Left lung (tissue), 10 donors: Measurements from ENCODE around the gene TRIB2. TPM values are rescaled to one million over a fixed set of nuclear protein-coding genes. Genes with fewer than 3 reads are reported as not detected.

ENCODE experiments used
- ATAC-seq: fragments of 200-7000 bp; cut with Tn5 transposase; one replicate; pipeline ENCODE4 v1.9.1; 2020; ENCODE audit warnings: moderate library complexity
- DNase-seq, 4 donors: peaks; one replicate each; pipeline ENCODE4 v3.0.0-alpha.2; 2013 to 2020
- H3K27ac ChIP-seq, 2 donors: fragments of 200-600 bp; sonication (generic) in 1 of 2; one replicate each; pipeline versions ENCODE4 v1.5.0 to v1.8.0; 2020 to 2021
- H3K27me3 ChIP-seq, 2 donors: fragments of 200-600 bp; sonication (generic) in 1 of 2; one replicate each; pipeline versions ENCODE4 v1.5.0 to v1.8.0; 2020 to 2021
- H3K36me3 ChIP-seq, 2 donors: fragments of 200-600 bp; sonication (generic) in 1 of 2; one replicate each; pipeline versions ENCODE4 v1.5.0 to v1.8.0; 2020 to 2021
- H3K4me1 ChIP-seq, 2 donors: fragments of 200-600 bp; one replicate each; pipeline ENCODE4 v1.8.0; 2021
- H3K4me3 ChIP-seq, 2 donors: fragments of 200-600 bp; sonication (generic) in 1 of 2; one replicate each; pipeline versions ENCODE4 v1.5.0 to v1.8.0; 2020 to 2021; ENCODE audit warnings: mild to moderate bottlenecking in 1 of 2
- H3K9me3 ChIP-seq, 2 donors: fragments of 200-600 bp; sonication (generic) in 1 of 2; one replicate each; pipeline versions ENCODE4 v1.5.0 to v1.8.0; 2020 to 2021
- CTCF ChIP-seq, 2 donors: fragments of 200-600 bp; sonication (generic) in 1 of 2; IDR thresholded peaks; one replicate each; pipeline versions ENCODE4 v1.5.0 to v1.8.0; 2021; ENCODE audit warnings: antibody characterized with exemption in 2 of 2
- intact Hi-C, 2 donors: fragments of 100-400 bp; cut with DNase I; formaldehyde crosslinking; loops; one replicate each; pipeline versions ENCODE4 v1.11.2 to v1.14.2; 2022
- polyA plus RNA-seq, 6 donors: library from polyadenylated mRNA; unstranded; fragments of 120-200 nt; gene quantifications; one replicate each; pipeline ENCODE4 v1.2.1, GENCODE V29; 2013; ENCODE audit not compliant: insufficient read length in 6 of 6
- total RNA-seq, 2 donors: library from RNA; stranded (reverse); fragmentation: NEBNext Ultra II Directional; extraction: Animal tissue kit (Norgen Biotek cat#: 25700); gene quantifications; one replicate each; pipeline ENCODE4 v1.2.1, GENCODE V29; 2021
- donor health status: DM: no; HTN: yes; CAD: no.
- donor health status: DM: no; HTN: no; CAD: no.

TRIB2 gene
- total and polyA plus RNA-seq, 8 donors = 36.4 to 88.5 (median 76.5) TPM

- no peak overlapping the region for H3K4me3 ChIP-seq
- no peak for TF ChIP-seq CTCF (IDR thresholded peaks at IDR 0.05)
- ATAC-seq (no peak), DNase-seq (no peak)
- H3K36me3 ChIP-seq = no peaks in the 10 kb centered on the region
- peaks cover 0 to 17% of the 10 kb centered on the region in 2 donors for H3K9me3 ChIP-seq
- H3K4me1 ChIP-seq = no peaks in the 10 kb centered on the region
- no peak overlapping the region for H3K27ac ChIP-seq
- intact Hi-C loops = no loop called here
- H3K27me3 ChIP-seq = no peaks in the 10 kb centered on the region
These were observed 23.2 kb upstream of the TRIB2 start for GRCh38 chr2:12693509-12693908.

- no peak overlapping the region for H3K27ac ChIP-seq
- peaks cover 0 to 11% of the 10 kb centered on the region in 2 donors for H3K9me3 ChIP-seq
- DNase-seq = no peak
- no peaks in the 10 kb centered on the region for H3K4me1 ChIP-seq
- intact Hi-C loops = no loop called here
- no peak overlapping the region for H3K4me3 ChIP-seq
- TF ChIP-seq CTCF (IDR thresholded peaks at IDR 0.05) = no peak
- no peaks in the 10 kb centered on the region for H3K27me3 ChIP-seq
- ATAC-seq = no peak
- H3K36me3 ChIP-seq = no peaks in the 10 kb centered on the region
These were observed 21.6 kb upstream of the TRIB2 start for GRCh38 chr2:12694990-12695774.

GRCh38 chr2:12697617-12698016 lies 19.1 kb upstream of the TRIB2 start:
- no peaks in the 10 kb centered on the region for H3K36me3 ChIP-seq
- TF ChIP-seq CTCF (IDR thresholded peaks at IDR 0.05) = no peak
- no peak for DNase-seq
- peaks cover 0 to 2% of the 10 kb centered on the region in 2 donors for H3K9me3 ChIP-seq
- intact Hi-C loops = no loop called here
- no peak overlapping the region for H3K4me3 ChIP-seq
- no peaks in the 10 kb centered on the region for H3K27me3 ChIP-seq
- ATAC-seq = no peak
- H3K4me1 ChIP-seq = peaks cover 0 to 3% of the 10 kb centered on the region in 2 donors
- H3K27ac ChIP-seq = no peak overlapping the region

GRCh38 chr2:12700989-12701388 lies 15.7 kb upstream of the TRIB2 start:
- no peaks in the 10 kb centered on the region for H3K36me3 ChIP-seq
- peaks cover 0 to 5% of the 10 kb centered on the region in 2 donors for H3K9me3 ChIP-seq
- peaks cover 0 to 3% of the 10 kb centered on the region in 2 donors for H3K4me1 ChIP-seq
- ATAC-seq (no peak), DNase-seq (no peak)
- H3K27me3 ChIP-seq = no peaks in the 10 kb centered on the region
- intact Hi-C loops = no loop called here
- no peak for TF ChIP-seq CTCF (IDR thresholded peaks at IDR 0.05)
- no peak overlapping the region for H3K4me3 ChIP-seq
- no peak overlapping the region for H3K27ac ChIP-seq

GRCh38 chr2:12701786-12702167 lies 15.0 kb upstream of the TRIB2 start:
- peaks cover 0 to 5% of the 10 kb centered on the region in 2 donors for H3K9me3 ChIP-seq

More at GRCh38 chr2:12701786-12702167, 15.0 kb upstream of the TRIB2 start:
- ATAC-seq (no peak), DNase-seq (no peak)
- no peak for TF ChIP-seq CTCF (IDR thresholded peaks at IDR 0.05)
- intact Hi-C loops = no loop called here
- Histone ChIP-seq H3K36me3 (no peaks in the 10 kb centered on the region), H3K27me3 (no peaks in the 10 kb centered on the region), H3K4me3 (no peak overlapping the region), H3K27ac (no peak overlapping the region), H3K4me1 (peaks cover 0 to 3% of the 10 kb centered on the region in 2 donors)
